GM13976 (cell line): Measurements from ENCODE around the gene SFXN4.

ENCODE experiments used
- DNase-seq: peaks from one replicate; pipeline ENCODE4 v3.0.0; 2012; ENCODE audit warnings: low spot score
- in situ Hi-C: fragments of 300-500 bp; cut with MboI; formaldehyde crosslinking; loops from one replicate; pipeline ENCODE4 v1.12.0; 2022; ENCODE audit warnings: low sequenced_read_pairs, mixed read lengths, inconsistent platforms; ENCODE audit not compliant: unreplicated experiment
- TF ChIP-seq, protein P1 (sequence below): IDR thresholded peaks from 2 replicates; pipeline ENCODE4 v1.5.1; 2012; ENCODE audit warnings: borderline replicate concordance, mild to moderate bottlenecking; ENCODE audit not compliant: insufficient read depth; ENCODE audit errors: extremely low read depth, missing control alignments, control extremely low read depth

The SFXN4 gene

DNA sequence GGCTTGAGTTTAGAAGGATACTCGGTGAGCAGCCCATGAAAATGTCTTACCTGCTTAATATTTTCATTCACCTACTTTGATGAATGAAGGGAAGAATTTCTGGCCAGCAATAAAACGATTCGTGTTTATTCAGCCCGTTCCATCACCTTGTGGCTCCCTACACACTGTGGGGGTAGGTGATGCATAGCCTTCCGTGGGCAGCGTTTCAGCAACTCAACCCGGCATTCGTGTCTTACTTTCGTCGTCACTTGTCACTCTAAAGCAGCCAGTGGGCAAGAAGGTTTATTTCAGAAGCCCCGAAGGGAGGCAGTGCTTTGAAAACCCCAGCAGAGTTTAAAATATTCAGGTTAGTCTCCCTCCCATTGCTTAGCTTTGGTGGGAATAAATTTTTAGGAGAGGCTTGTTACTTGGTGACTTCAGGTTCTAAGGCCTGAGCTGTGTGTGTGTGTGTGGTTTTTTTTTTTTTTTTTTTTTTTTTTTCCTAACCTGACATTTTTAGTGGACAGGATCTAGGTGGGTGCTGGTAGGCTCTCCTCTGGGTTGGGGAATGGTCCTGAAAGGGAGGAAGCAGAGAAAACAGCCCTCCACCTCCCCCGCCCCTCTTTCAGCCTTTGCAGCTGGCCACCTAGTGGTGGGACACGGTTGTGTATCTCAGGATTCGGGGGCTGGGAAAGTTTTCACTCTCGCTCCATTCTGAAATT lies 43.7 kb upstream of the SFXN4 start:
- in situ Hi-C loops = no loop called here
- DNase-seq = no peak
- TF ChIP-seq, protein P1, sequence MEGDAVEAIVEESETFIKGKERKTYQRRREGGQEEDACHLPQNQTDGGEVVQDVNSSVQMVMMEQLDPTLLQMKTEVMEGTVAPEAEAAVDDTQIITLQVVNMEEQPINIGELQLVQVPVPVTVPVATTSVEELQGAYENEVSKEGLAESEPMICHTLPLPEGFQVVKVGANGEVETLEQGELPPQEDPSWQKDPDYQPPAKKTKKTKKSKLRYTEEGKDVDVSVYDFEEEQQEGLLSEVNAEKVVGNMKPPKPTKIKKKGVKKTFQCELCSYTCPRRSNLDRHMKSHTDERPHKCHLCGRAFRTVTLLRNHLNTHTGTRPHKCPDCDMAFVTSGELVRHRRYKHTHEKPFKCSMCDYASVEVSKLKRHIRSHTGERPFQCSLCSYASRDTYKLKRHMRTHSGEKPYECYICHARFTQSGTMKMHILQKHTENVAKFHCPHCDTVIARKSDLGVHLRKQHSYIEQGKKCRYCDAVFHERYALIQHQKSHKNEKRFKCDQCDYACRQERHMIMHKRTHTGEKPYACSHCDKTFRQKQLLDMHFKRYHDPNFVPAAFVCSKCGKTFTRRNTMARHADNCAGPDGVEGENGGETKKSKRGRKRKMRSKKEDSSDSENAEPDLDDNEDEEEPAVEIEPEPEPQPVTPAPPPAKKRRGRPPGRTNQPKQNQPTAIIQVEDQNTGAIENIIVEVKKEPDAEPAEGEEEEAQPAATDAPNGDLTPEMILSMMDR = peak; percentile 72

DNA sequence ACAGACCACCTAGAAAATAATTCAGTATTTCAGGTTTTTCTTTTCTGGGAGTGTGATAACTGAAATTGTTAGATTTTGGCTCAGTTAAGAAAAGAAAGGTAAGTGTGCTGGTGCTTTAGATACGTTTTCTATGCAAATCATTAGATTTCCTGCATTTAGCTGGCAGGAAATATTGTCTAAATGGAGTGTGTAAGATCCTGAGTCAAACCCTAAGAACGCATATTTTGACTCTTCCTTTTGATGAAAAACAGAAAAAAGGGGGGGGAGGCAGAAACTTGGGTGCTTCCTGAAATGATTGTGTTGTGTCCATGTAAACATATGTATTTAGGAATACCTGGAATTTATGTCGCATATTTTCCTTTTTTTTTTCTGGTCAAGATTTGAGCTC lies 43.0 kb upstream of the SFXN4 start:
- no peak for DNase-seq
- in situ Hi-C loops = no loop called here
- TF ChIP-seq, protein P1 = no peak

DNA sequence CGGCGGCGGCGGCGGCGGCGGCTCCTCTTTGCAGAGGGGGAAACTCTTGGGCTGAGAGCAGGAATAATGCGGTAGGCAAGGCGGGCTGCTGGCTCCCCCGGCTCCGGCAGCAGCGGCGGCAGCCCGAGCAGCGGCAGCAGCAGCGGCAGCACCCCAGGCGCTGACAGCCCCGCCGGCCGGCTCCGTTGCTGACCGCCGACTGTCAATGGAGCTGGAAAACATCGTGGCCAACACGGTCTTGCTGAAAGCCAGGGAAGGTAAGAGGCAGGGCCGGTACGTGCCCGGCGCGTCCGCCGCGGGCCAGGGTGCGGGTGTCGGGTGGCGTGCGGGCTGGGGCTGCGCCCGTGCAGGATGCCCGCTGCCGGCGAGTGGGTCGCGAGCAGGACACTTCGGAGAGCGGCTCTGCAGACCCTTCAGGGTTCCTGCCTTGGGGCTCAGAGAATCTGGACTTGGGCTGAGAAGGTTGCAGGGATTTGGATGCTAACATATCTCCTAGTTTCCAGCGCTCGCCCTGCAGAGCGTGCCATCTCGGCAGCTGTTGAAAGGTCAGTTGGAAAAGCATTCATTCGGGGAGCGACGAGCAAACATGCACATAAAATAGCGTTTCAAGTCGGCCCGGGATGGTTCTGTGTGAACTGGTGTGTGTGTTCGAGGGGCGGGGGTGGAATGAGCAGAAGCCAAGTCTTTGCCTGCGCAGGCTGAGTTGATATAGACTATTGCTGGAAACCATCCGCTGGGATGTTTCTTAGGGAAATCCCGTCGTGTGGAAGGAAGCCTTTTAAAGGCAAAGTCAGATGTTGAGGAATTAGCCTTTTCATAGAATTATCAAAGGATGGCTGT lies 42.4 kb upstream of the SFXN4 start:
- in situ Hi-C loops = no loop called here
- TF ChIP-seq, protein P1 = no peak
- no peak for DNase-seq

DNA sequence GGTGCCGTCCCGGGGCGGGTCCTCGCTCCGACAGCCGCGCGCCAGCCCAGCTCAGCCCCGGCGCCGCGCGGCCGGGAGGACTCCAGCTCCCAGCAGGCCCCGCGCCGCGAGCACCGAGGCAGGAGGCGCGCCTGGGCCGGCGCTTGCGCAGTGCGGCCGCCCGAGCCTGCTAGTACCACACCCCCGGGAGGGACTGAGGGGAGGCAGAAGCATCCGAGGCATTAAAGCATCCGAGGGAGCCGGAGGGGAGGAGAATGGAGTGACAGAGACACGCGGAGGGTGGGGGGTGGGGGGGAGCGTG lies 41.8 kb upstream of the SFXN4 start, which contains the start of gene GRK5:
Gene GRK5, plus strand, starts transcription at position 206 of the 301 bp plus-strand sequence. CDS start 347 bp downstream, outside the sequence.
- peak; percentile 98 for DNase-seq
- TF ChIP-seq, protein P1 = no peak
- in situ Hi-C loops = no loop called here

DNA sequence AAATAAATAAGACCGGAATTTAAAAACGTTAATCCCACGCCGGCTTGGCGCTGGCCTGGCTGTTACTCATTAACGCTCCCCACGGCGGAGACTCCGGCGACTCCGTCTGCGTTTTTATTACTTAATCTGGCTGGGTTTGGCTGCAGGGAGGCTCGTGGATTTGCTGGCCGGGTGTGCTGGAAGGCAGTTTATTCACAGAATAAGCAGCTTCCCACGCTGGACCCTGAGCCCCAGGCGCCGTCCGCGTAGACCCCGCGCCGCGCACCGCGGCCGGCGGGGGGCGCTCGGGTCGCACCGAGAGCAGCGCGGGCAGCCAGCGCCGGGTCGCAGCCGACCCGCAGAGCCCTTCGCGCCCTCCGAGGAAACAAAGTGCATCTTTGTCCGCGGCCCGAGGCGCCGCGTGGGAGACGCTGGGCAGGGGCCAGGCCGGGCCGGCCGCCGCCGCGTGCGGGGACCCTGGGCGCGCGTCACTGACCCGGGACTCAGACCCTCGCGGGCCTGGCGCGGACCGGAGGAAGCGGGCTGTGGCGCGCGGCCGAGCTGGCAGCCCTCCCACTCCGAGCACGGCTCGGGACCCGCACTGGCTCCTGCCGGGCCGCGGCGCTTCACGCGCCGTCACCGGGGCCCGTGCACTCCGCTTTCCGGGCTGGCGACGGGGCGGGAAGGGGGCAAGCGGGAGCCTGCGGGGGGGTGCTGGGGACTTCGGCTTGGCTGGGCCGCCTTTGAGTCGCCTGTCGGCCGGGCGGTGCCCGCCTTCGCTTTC lies 41.3 kb upstream of the SFXN4 start:
- in situ Hi-C loops = no loop called here
- DNase-seq = peak; percentile 86

DNA sequence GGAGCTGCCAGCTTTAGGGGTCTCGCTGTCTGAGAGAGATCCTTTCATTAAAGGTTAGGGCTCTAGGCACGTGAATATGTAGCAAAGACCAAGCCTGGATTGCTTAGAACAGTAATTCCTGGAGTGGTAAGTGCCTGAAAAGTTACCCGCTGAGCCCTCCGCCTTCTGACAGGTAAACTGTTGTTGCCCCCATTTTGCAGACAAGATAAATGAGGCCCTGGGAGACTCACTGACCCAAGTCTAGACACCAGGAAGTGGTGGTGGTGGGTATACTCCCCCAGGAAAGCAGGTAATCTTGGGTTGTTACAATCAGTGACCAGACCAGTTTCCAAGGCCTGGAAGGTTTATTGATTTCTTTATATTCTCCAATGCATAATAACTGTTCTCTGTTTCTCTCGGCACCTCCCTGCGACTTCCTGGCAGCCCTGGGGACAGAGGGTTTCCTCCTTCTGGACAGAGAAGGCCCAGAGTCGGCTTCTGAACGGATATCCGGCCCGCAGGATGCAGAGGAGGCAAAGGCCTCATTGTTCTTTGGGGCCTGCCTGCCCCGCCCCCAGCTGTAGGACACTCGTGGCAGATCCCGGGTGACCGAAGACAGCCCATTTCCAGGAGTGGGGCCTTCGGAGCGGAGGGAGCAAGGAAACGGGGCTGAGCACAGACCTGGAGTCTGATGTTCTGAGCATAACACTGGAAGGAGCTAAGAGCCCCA lies 40.5 kb upstream of the SFXN4 start:
- in situ Hi-C loops = no loop called here
- TF ChIP-seq, protein P1 = no peak
- DNase-seq = peak; percentile 74

More for the DNA sequence above, 41.3 kb upstream of the SFXN4 start:
- TF ChIP-seq, protein P1 = peak; percentile 97
